ENCODE results near the gene BTBD19. TPM values are rescaled to one million over a fixed set of nuclear protein-coding genes. Genes with fewer than 3 reads are reported as not detected.

Gene BTBD19
- polyA plus RNA-seq, 1 of the 3 experiments (the other 2 are of a cell fraction): 36.9 TPM

GRCh38 chr1:44785501-44786137, 22.7 kb upstream of the BTBD19 start:
- H3K27me3 ChIP-seq (ENCODE audit: insufficient read depth): no peaks in the 10 kb centered on the region
- no peak overlapping the region for H2AFZ ChIP-seq (ENCODE audit: low read depth)
- POLR2A ChIA-PET: interaction anchor here (2.3 kb wide), 1 partner anchor 10 kb away, joined by 10 read pairs; the partner anchor contains the start of gene RPS8
- no peaks in the 10 kb centered on the region for H3K79me2 ChIP-seq (ENCODE audit: insufficient read depth)
- peaks cover 0 to 12% of the 10 kb centered on the region in 2 experiments for H3K36me3 ChIP-seq (replicated peaks in 1 of 2; ENCODE audit: control insufficient read depth in 1 of 2, insufficient read depth in 2 of 2, low read length in 1 of 2)
- H3K4me3 ChIP-seq (ENCODE audit: low read depth in 2 of 2, low read length in 1 of 2): no peak overlapping the region; a peak in 1 of 4 replicates
- H3F3A ChIP-seq (replicated peaks; ENCODE audit: insufficient read depth): peaks cover 25% of the 10 kb centered on the region
- H3K9me3 ChIP-seq: no peaks in the 10 kb centered on the region
- H4K20me1 ChIP-seq (ENCODE audit: insufficient read depth): no peaks in the 10 kb centered on the region
- no peak overlapping the region for H3K27ac ChIP-seq (ENCODE audit: low read depth in 2 of 2, low read length in 1 of 2)
- H3K9me2 ChIP-seq: no peaks in the 10 kb centered on the region
- CTCF ChIA-PET: interaction anchor here (0.6 to 1.6 kb wide), 8 partner anchors 10 to 56 kb away, joined by 3 to 5 read pairs (median 4); partner anchors contain the start of genes BTBD19, PLK3 and RPS8
- H3K4me1 ChIP-seq (ENCODE audit: control insufficient read depth in 1 of 2, insufficient read depth in 2 of 2, low read depth in 1 of 2, low read length in 1 of 2): peaks cover 0 to 5% of the 10 kb centered on the region in 2 experiments; a peak in 1 of 4 replicates
- DNase-seq: no peak
- 56% methylated on average over 11 of the region's 11 CpGs for WGBS (ENCODE audit: low lambda C conversion rate)
- no peak overlapping the region for H3K4me2 ChIP-seq
- H3K9ac ChIP-seq: no peak overlapping the region
- no peak for TF ChIP-seq MXI1 (IDR thresholded peaks at IDR 0.05; ENCODE audit: low read depth, low read length)
- no peak for TF ChIP-seq MAX (IDR thresholded peaks at IDR 0.05; ENCODE audit: low read depth)
- no peak for TF ChIP-seq RCOR1 (IDR thresholded peaks at IDR 0.05; ENCODE audit: low read length)
- TF ChIP-seq FOSL2 (IDR thresholded peaks at IDR 0.05; ENCODE audit: borderline replicate concordance, low read depth): no peak
- TF ChIP-seq RAD21 (IDR thresholded peaks at IDR 0.05; ENCODE audit: low read length): no peak
- TF ChIP-seq RXRA (IDR thresholded peaks at IDR 0.05; ENCODE audit: borderline replicate concordance, low read depth): no peak
- no peak for TF ChIP-seq POLR2AphosphoS5 (IDR thresholded peaks at IDR 0.05; ENCODE audit: low read depth, low read length)
- TF ChIP-seq RFX5 (IDR thresholded peaks at IDR 0.05; ENCODE audit: low read length): no peak
- TF ChIP-seq YY1 (IDR thresholded peaks at IDR 0.05; ENCODE audit: low read depth): no peak
- no peak for TF ChIP-seq SMC3 (IDR thresholded peaks at IDR 0.05; ENCODE audit: low read depth, low read length)
- TF ChIP-seq TCF12 (IDR thresholded peaks at IDR 0.05): no peak
- TF ChIP-seq GATA2 (CRISPR knock-in tag; IDR thresholded peaks at IDR 0.05): no peak
- no peak for TF ChIP-seq EZH2phosphoT487 (IDR thresholded peaks at IDR 0.05; ENCODE audit: borderline replicate concordance, low read depth)
- no peak for TF ChIP-seq FOXM1 (IDR thresholded peaks at IDR 0.05; ENCODE audit: low read depth)
- no peak for TF ChIP-seq MEF2A (IDR thresholded peaks at IDR 0.05; ENCODE audit: borderline replicate concordance, low read depth)

- Histone ChIP-seq H4K20me1 (ENCODE audit: insufficient read depth) (no peaks in the 10 kb centered on the region), H3K9ac (no peak overlapping the region), H3K4me1 (ENCODE audit: control insufficient read depth in 1 of 2, insufficient read depth in 2 of 2, low read depth in 1 of 2, low read length in 1 of 2) (peaks cover 0 to 8% of the 10 kb centered on the region in 2 experiments; a peak in 1 of 4 replicates), H3K36me3 (replicated peaks in 1 of 2; ENCODE audit: control insufficient read depth in 1 of 2, insufficient read depth in 2 of 2, low read length in 1 of 2) (peaks cover 0 to 5% of the 10 kb centered on the region in 2 experiments), H3K9me2 (no peaks in the 10 kb centered on the region), H3F3A (replicated peaks; ENCODE audit: insufficient read depth) (peaks cover 18% of the 10 kb centered on the region), H2AFZ (ENCODE audit: low read depth) (no peak overlapping the region), H3K79me2 (ENCODE audit: insufficient read depth) (no peaks in the 10 kb centered on the region), H3K9me3 (no peaks in the 10 kb centered on the region), H3K27ac (ENCODE audit: low read depth in 2 of 2, low read length in 1 of 2) (no peak overlapping the region), H3K27me3 (ENCODE audit: insufficient read depth) (no peaks in the 10 kb centered on the region), H3K4me2 (no peak overlapping the region), H3K4me3 (ENCODE audit: low read depth in 2 of 2, low read length in 1 of 2) (no peak overlapping the region; a peak in 1 of 4 replicates)
- peak; percentile 86 for DNase-seq
- ChIA-PET POLR2A (interaction anchor here (1.3 kb wide), 1 partner anchor 10 kb away, joined by 6 read pairs; the partner anchor contains the start of gene RPS8), CTCF (interaction anchor here (0.8 to 1.6 kb wide), 10 partner anchors 8 to 146 kb away, joined by 3 to 8 read pairs (median 5); partner anchors contain the start of genes BTBD19, PLK3 and RPS8)
- TF ChIP-seq SMC3 (IDR thresholded peaks at IDR 0.05; ENCODE audit: low read depth, low read length) (peak; percentile 51), CTCF (IDR thresholded peaks at IDR 0.05) (peak; percentile 85), GABPA (IDR thresholded peaks at IDR 0.05; ENCODE audit: low read depth) (no peak), GATA2 (CRISPR knock-in tag; IDR thresholded peaks at IDR 0.05) (no peak), CHD2 (IDR thresholded peaks at IDR 0.05; ENCODE audit: low read length, partially characterized antibody) (no peak), USF2 (IDR thresholded peaks at IDR 0.05; ENCODE audit: borderline replicate concordance, low read depth, low read length) (no peak), TCF12 (IDR thresholded peaks at IDR 0.05) (no peak), RAD21 (IDR thresholded peaks at IDR 0.05; ENCODE audit: low read length) (peak; percentile 69)
- 66% methylated on average over 30 of the region's 49 CpGs for WGBS (ENCODE audit: low lambda C conversion rate)
Observed at GRCh38 chr1:44786138-44786840, 22.0 kb upstream of the BTBD19 start.

Data from SK-N-SH (cell line).